Stomach (tissue), 9 donors: ENCODE measurements around the gene AGER. TPM values are rescaled to one million over a fixed set of nuclear protein-coding genes. Genes with fewer than 3 reads are reported as not detected.

Source experiments
- DNase-seq, 2 donors: peaks; one replicate each; pipeline versions ENCODE4 v3.0.0 to v3.0.0-alpha.2; 2013 to 2019
- H3K27ac ChIP-seq, 5 donors: fragments of 200-600 bp in 4 of 5; sonication (generic) in 4 of 5; one replicate each; pipeline ENCODE4 v1.5.1; 2013 to 2019; ENCODE audit warnings: mild to moderate bottlenecking in 1 of 5, moderate library complexity in 1 of 5
- H3K27me3 ChIP-seq, 3 donors: fragments of 200-600 bp; sonication (generic); one replicate each; pipeline ENCODE4 v1.5.1; 2017 to 2019; ENCODE audit warnings: mixed run types in 1 of 3
- H3K36me3 ChIP-seq, 4 donors: fragments of 200-600 bp; sonication (generic); 1 replicate in 3 of 4; 2 replicates in 1 of 4; pipeline ENCODE4 v1.5.1; 2016 to 2019
- H3K4me1 ChIP-seq, 4 donors: fragments of 200-600 bp; sonication (generic); one replicate each; pipeline ENCODE4 v1.5.1; 2016 to 2019
- H3K4me3 ChIP-seq, 4 donors: fragments of 200-600 bp; sonication (generic) in 3 of 4; one replicate each; pipeline ENCODE4 v1.5.1; 2016 to 2019; ENCODE audit warnings: mild to moderate bottlenecking in 1 of 4
- H3K9me3 ChIP-seq, 4 donors: fragments of 200-600 bp; sonication (generic); one replicate each; pipeline ENCODE4 v1.5.1; 2016 to 2019
- CTCF ChIP-seq, 7 experiments: fragments of 450-650 bp in 4 of 7; fragments of 200-600 bp in 3 of 7; sonication (generic) in 3 of 7; IDR thresholded peaks; one replicate each; pipeline ENCODE4 v1.5.1; 2016 to 2019; ENCODE audit warnings: antibody characterized with exemption in 7 of 7, control low read depth in 2 of 7, mild to moderate bottlenecking in 1 of 7
- EP300 ChIP-seq: sonication (generic); formaldehyde crosslinking; IDR thresholded peaks from one replicate; pipeline ENCODE4 v1.6.1; 2017; ENCODE audit warnings: antibody characterized with exemption
- POLR2A ChIP-seq, 4 donors: fragments of 450-650 bp; IDR thresholded peaks; one replicate each; pipeline ENCODE4 v1.6.1; 2016; ENCODE audit warnings: antibody characterized with exemption in 4 of 4, control low read depth in 2 of 4, mild to moderate bottlenecking in 1 of 4, moderate library complexity in 1 of 4
- POLR2AphosphoS5 ChIP-seq, 3 donors: sonication (generic); formaldehyde crosslinking; IDR thresholded peaks; one replicate each; pipeline ENCODE4 v1.6.1; 2016; ENCODE audit warnings: antibody characterized with exemption in 3 of 3
- WGBS, 5 donors: extraction: QIAGEN DNeasy Blood & Tissue Kit in 3 of 5; methylation state at CpG; one replicate each; pipeline versions ENCODE4 v1.1.5 to v1.1.7; 2013 to 2018; 5-methylcytosine and 5-hydroxymethylcytosine counted together
- intact Hi-C: fragments of 100-400 bp; cut with DNase I; formaldehyde crosslinking; loops from one replicate; pipeline ENCODE4 v1.15.1; 2023; ENCODE audit warnings: low total_unique reads
- polyA plus RNA-seq, 3 donors: library from polyadenylated mRNA; stranded (reverse); fragments of 200-250 nt; gene quantifications; one replicate each; pipeline ENCODE4 v1.2.3, GENCODE V29; 2013
- total RNA-seq, 5 donors: library from RNA; depleted of rRNA; stranded (reverse); fragments of >200 nt; gene quantifications; one replicate each; pipeline versions ENCODE4 v1.1.0 to v1.2.3, GENCODE V29; 2014 to 2016
- donor health status: healthy with polysubstance abuse.
- donor health status: Bipolar disorder and iron deficiency.
- donor health status: healthy.

The AGER gene
- total and polyA plus RNA-seq, 8 donors = 0.87 to 35.6 (median 14.9) TPM

- H3K36me3 ChIP-seq = peaks cover 0 to 13% (median 5%) of the 10 kb centered on the region in 4 donors
- no peak for TF ChIP-seq EP300
- TF ChIP-seq POLR2A (IDR thresholded peaks at IDR 0.05) = no peak
- peak in 2 of 7 experiments; percentile 20 for TF ChIP-seq CTCF (IDR thresholded peaks at IDR 0.05)
- TF ChIP-seq POLR2AphosphoS5 (IDR thresholded peaks at IDR 0.05) = peak in 1 of 3 donors; percentile 44
- H3K4me1 ChIP-seq = peaks cover 21 to 51% (median 41%) of the 10 kb centered on the region in 4 donors
- H3K4me3 ChIP-seq = peak overlapping the region; percentile 32 to 44 (median 40)
- WGBS, 5 donors = 20 to 47% (median 23%) methylated on average over 39 of the region's 39 CpGs
- peaks cover 0 to 34% (median 0%) of the 10 kb centered on the region in 3 donors for H3K27me3 ChIP-seq
- peak; percentile 86 to 91 for DNase-seq
- no peaks in the 10 kb centered on the region for H3K9me3 ChIP-seq
- intact Hi-C loops = no loop called here
- H3K27ac ChIP-seq = peak overlapping the region in 3 of 5 donors; percentile 46 to 55 (median 54)
Measured at GRCh38 chr6:32148289-32149091, 35.6 kb downstream of the AGER start.

GRCh38 chr6:32147401-32148132 lies 36.5 kb downstream of the AGER start:
- TF ChIP-seq POLR2A (IDR thresholded peaks at IDR 0.05) (no peak), POLR2AphosphoS5 (IDR thresholded peaks at IDR 0.05) (no peak), EP300 (no peak), CTCF (IDR thresholded peaks at IDR 0.05) (no peak)
- peak overlapping the region in 3 of 4 donors; percentile 32 to 44 (median 37) for H3K4me3 ChIP-seq
- peaks cover 12 to 42% (median 32%) of the 10 kb centered on the region in 4 donors for H3K4me1 ChIP-seq
- H3K27ac ChIP-seq = no peak overlapping the region
- no peaks in the 10 kb centered on the region for H3K9me3 ChIP-seq
- intact Hi-C loops = no loop called here
- no peak for DNase-seq
- WGBS, 5 donors = 83 to 96% (median 92%) methylated on average over 4 of the region's 4 CpGs
- peaks cover 0 to 13% (median 5%) of the 10 kb centered on the region in 4 donors for H3K36me3 ChIP-seq
- H3K27me3 ChIP-seq = peaks cover 0 to 34% (median 0%) of the 10 kb centered on the region in 3 donors

- no peaks in the 10 kb centered on the region for H3K9me3 ChIP-seq
- H3K4me1 ChIP-seq = peaks cover 5 to 35% (median 25%) of the 10 kb centered on the region in 4 donors
- H3K4me3 ChIP-seq = no peak overlapping the region
- H3K27me3 ChIP-seq = peaks cover 0 to 30% (median 0%) of the 10 kb centered on the region in 3 donors
- peaks cover 0 to 13% (median 5%) of the 10 kb centered on the region in 4 donors for H3K36me3 ChIP-seq
- intact Hi-C loops = no loop called here
- peak overlapping the region in 1 of 5 donors; percentile 1 for H3K27ac ChIP-seq
- no peak for DNase-seq
- WGBS, 5 donors = 43 to 51% (median 46%) methylated on average over 4 of the region's 4 CpGs
- TF ChIP-seq POLR2AphosphoS5 (IDR thresholded peaks at IDR 0.05) (no peak), CTCF (IDR thresholded peaks at IDR 0.05) (no peak), EP300 (no peak), POLR2A (IDR thresholded peaks at IDR 0.05) (no peak)
Measured at GRCh38 chr6:32146687-32147086, 37.4 kb downstream of the AGER start.

GRCh38 chr6:32146287-32146686 lies 37.8 kb downstream of the AGER start:
- Histone ChIP-seq H3K4me1 (peaks cover 5 to 32% (median 23%) of the 10 kb centered on the region in 4 donors), H3K27me3 (peaks cover 0 to 26% (median 0%) of the 10 kb centered on the region in 3 donors), H3K4me3 (no peak overlapping the region), H3K9me3 (no peaks in the 10 kb centered on the region), H3K36me3 (peaks cover 0 to 13% (median 5%) of the 10 kb centered on the region in 4 donors), H3K27ac (peak overlapping the region in 1 of 5 donors; percentile 1)
- TF ChIP-seq EP300 (no peak), CTCF (IDR thresholded peaks at IDR 0.05) (no peak), POLR2AphosphoS5 (IDR thresholded peaks at IDR 0.05) (no peak), POLR2A (IDR thresholded peaks at IDR 0.05) (no peak)
- peak in 1 of 2 donors; percentile 28 for DNase-seq
- intact Hi-C loops = no loop called here
- 60 to 80% (median 67%) methylated on average over 1 of the region's 1 CpG for WGBS, 5 donors
